Omental fat pad (tissue), 4 donors: Measurements from ENCODE around the gene FBLIM1. TPM values are rescaled to one million over a fixed set of nuclear protein-coding genes. Genes with fewer than 3 reads are reported as not detected.
"Not testable (repeated sequence)": the region's sequence is repeated elsewhere in the genome, so short reads cannot be mapped to it uniquely, and the experiment has no call there.

Experiments used
- ATAC-seq: fragments of 150-250 bp; one replicate; pipeline ENCODE4 v1.9.1; 2016; ENCODE audit warnings: mild to moderate bottlenecking, moderate library complexity; ENCODE audit not compliant: low FRiP score
- DNase-seq: peaks from one replicate; pipeline ENCODE4 v3.0.0-alpha.2; 2019; ENCODE audit warnings: low spot score
- total RNA-seq, 4 donors: library from RNA; depleted of rRNA; stranded (reverse); fragments of >200 nt; gene quantifications; one replicate each; pipeline ENCODE4 v1.1.0, GENCODE V29; 2016
- TF ChIP-seq, protein P1 (sequence below), 3 donors: fragments of 450-650 bp; IDR thresholded peaks; one replicate each; pipeline ENCODE4 v1.5.1; 2016 to 2017; ENCODE audit warnings: antibody characterized with exemption in 3 of 3, mild to moderate bottlenecking in 3 of 3, moderate library complexity in 2 of 3

FBLIM1 gene
- total RNA-seq, 4 donors from 2014 or later: 10.4 to 34.0 (median 17.4) TPM

DNA sequence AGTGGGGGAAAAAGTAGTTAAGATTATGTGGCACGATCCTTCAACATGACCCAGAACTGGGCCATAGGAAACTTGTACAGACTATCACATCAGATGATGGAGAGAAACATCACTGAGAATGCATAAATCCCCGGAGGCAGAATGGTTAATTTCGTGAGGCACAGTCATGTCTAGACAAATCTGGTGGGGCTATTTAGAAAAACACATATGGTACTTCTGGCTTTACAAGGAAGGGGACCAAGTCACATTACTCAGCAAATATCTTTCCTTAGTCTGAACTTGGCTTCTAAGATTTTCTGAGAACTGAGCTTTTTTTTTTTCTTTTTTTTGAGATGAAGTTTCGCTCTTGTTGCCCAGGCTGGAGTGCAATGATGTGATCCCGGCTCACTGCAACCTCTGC lies 58.1 kb downstream of the FBLIM1 start:
- ATAC-seq (no peak), DNase-seq (no peak)
- TF ChIP-seq, protein P1, sequence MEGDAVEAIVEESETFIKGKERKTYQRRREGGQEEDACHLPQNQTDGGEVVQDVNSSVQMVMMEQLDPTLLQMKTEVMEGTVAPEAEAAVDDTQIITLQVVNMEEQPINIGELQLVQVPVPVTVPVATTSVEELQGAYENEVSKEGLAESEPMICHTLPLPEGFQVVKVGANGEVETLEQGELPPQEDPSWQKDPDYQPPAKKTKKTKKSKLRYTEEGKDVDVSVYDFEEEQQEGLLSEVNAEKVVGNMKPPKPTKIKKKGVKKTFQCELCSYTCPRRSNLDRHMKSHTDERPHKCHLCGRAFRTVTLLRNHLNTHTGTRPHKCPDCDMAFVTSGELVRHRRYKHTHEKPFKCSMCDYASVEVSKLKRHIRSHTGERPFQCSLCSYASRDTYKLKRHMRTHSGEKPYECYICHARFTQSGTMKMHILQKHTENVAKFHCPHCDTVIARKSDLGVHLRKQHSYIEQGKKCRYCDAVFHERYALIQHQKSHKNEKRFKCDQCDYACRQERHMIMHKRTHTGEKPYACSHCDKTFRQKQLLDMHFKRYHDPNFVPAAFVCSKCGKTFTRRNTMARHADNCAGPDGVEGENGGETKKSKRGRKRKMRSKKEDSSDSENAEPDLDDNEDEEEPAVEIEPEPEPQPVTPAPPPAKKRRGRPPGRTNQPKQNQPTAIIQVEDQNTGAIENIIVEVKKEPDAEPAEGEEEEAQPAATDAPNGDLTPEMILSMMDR (IDR thresholded peaks at IDR 0.05): no peak

DNA sequence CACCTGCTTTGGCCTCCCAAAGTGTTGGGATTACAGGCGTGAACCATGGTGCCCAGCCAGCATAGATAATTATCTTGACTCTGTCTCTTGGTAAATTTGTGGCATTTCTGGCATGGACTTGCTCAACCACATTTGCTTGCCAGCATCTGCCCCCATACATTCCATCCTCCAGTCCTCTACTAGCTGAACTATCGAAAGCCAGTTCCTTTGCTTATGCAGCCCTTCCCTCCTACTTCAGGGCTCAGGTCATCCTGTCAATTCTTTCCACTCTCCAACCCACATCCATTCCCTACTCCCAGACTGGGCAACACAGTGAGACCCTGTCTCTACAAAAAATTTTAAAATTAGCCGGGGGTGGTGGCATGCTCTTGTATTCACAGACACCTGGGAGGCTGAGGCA lies 61.9 kb downstream of the FBLIM1 start:
- ATAC-seq (no peak), DNase-seq (no peak)
- TF ChIP-seq, protein P1 (IDR thresholded peaks at IDR 0.05): no peak

DNA sequence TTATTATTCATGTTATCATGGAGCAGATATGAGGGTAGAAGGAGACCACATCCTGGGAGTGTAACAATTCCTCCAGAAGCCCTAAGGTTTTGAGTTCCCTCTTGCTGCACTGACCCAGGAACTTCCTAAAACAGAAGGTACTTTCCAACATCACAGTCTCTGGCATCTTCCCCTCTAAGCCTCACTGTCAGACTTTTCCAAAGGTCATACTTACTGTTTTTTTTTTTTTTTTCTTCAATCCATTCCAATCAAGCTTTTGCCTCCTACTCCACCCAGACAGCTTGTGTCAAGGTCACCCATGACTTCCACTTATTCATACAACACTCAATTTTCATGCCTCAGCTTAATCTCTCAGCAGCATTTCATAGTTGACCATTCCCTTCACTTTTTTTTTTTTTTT lies 67.2 kb downstream of the FBLIM1 start:
- DNase-seq (no peak), ATAC-seq (peak; percentile 22)
- TF ChIP-seq, protein P1 (IDR thresholded peaks at IDR 0.05): no peak

DNA sequence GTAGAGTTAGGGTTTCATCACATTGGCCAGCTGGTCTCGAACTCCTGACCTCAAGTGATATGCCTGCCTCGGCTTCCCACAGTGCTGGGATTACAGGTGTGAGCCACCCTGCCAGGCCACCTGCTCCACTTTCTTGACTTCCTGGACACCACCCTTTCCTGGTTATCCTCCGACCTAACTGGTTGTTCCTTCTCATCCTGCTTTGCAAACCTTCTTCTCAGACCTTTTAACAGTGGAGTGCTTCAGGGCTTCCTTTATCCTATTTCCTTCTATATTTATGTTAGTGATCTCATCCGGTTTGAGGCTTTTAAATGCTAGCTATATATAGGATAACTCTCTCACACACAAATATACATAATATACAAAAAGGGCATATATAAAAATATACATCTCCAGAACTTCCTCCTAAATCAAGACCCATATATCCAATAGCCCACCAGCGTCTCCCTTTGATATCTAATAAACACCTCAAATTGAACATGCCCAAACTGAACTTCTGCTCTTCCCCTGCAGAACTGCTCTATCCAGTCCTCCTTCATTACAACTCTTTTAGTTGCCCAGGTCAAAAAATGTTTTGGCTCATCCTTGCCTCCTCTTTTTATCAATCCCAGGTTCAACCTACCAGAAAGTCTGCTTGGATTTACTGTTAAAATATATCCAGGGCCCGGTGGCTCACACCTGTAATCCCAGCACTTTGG lies 68.4 kb downstream of the FBLIM1 start:
- TF ChIP-seq, protein P1 (IDR thresholded peaks at IDR 0.05): no peak
- no peak for DNase-seq
- ATAC-seq: no peak

DNA sequence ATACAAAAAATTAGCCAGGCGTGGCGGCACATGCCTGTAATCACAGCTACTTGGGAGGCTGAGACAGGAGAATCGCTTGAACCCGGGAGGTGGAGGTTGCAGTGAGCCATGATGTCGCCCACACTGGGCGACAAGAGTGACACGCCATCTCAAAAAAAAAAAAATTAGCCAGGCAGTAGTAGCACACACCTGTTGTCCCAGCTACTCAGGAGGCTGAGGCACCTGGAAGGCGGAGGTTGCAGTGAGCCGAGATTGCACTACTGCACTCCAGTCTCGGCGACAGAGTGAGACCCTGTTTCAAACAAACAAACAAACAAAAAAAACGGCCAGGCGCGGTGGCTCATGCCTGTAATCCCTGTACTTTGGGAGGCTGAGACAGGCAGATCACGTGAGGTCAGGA lies 69.0 kb downstream of the FBLIM1 start:
- DNase-seq, ATAC-seq: not testable (repeated sequence)

DNA sequence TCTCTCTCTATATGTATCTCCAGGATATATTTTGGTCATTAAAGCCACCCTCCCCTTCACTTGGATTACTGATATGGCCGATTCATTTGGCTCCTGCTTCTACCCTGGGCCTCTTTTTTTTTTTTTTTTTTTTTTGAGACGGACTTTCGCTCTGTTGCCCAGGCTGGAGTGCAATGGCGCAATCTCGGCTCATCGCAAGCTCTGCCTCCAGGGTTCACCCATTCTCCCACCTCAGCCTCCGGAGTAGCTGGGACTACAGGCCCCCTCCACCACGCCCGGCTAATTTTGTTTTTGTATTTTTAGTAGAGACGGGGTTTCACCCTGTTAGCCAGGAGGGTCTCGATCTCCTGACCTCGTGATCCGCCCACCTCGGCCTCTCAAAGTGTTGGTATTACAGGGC lies 70.3 kb downstream of the FBLIM1 start:
- not testable (repeated sequence) for ATAC-seq

DNA sequence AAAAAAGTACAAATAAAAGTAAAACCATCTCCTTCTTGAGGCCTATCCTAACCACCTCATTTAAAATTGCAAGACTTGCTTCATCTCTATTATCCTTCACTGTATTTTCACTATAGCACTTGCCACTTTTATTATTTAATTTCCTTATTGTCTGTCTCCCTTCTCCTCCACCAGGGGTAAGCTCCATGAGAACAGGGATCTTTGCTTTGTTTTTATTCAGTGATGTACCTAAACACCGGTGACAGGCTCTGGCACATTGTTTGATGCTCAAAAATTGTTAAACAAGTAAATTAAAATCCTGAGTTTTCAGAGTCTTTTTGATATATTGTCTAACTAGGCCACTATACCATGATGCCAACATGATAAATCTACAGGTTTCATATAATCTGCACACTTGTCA lies 71.7 kb downstream of the FBLIM1 start:
- ATAC-seq (no peak), DNase-seq (no peak)
- TF ChIP-seq, protein P1 (IDR thresholded peaks at IDR 0.05): no peak

More for the DNA sequence above, 70.3 kb downstream of the FBLIM1 start:
- not testable (repeated sequence) for DNase-seq

DNA sequence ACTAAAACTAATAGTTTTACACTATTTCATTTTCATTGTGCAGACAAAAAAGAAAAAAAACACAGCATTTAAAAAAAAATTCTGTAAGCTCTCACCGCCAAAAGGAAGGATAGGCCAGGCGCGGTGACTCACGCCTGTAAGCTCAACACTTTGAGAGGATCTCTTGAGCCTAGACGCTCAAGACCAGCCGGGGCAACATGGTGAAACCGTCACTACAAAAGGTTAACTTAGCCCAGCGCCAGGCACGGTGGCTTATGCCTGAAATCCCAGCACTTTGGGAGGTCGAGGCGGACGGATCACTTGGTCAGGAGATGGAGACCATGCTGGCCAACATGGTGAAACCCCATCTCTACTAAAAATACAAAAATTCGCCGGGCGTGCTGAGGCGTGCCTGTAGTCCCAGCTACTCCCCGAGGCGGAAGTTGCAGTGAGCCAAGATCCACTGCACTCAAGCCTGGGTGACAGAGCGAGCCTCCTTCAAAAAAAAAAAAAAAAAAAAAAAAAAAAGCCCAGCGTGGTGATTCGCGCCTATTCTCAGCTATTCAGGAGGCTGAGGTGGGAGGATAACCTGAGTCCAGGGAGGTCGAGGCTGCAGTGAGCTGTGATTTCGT lies 74.6 kb downstream of the FBLIM1 start:
- ATAC-seq: no peak
- TF ChIP-seq, protein P1 (IDR thresholded peaks at IDR 0.05): no peak

More for the DNA sequence above, 74.6 kb downstream of the FBLIM1 start:
- DNase-seq: no peak
